ENCODE data around the gene ANKRD16.
"Not testable (repeated sequence)": the region's sequence is repeated elsewhere in the genome, so short reads cannot be mapped to it uniquely, and the experiment has no call there.

The ANKRD16 gene

DNA sequence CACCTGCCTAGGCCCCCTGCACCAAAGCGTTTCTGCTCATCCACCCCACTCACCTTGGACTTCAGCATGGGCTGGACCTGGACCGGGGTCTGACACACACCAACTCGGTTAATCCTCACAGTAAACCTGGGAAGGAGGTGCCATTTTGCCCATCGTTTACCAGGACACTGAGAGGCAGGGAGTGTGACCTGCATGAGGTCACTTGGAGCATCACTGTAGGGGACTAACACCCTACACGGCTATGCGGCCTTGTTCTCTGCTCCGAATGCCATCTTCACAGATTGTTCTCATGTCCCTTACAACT, 33.0 kb downstream of the ANKRD16 start:
- H3K27me3 Mint-ChIP-seq: peaks cover 1% of the 10 kb centered on the region
- H3K9me3 Mint-ChIP-seq: no peaks in the 10 kb centered on the region
- H3K4me1 Mint-ChIP-seq (ENCODE audit: low read depth): peaks cover 36% of the 10 kb centered on the region
- no peak overlapping the region for H3K27ac Mint-ChIP-seq
- H3K4me3 Mint-ChIP-seq: no peak overlapping the region
- no peaks in the 10 kb centered on the region for H3K36me3 Mint-ChIP-seq (ENCODE audit: low read depth)
- intact Hi-C loops (cut with micrococcal nuclease): no loop called here

DNA sequence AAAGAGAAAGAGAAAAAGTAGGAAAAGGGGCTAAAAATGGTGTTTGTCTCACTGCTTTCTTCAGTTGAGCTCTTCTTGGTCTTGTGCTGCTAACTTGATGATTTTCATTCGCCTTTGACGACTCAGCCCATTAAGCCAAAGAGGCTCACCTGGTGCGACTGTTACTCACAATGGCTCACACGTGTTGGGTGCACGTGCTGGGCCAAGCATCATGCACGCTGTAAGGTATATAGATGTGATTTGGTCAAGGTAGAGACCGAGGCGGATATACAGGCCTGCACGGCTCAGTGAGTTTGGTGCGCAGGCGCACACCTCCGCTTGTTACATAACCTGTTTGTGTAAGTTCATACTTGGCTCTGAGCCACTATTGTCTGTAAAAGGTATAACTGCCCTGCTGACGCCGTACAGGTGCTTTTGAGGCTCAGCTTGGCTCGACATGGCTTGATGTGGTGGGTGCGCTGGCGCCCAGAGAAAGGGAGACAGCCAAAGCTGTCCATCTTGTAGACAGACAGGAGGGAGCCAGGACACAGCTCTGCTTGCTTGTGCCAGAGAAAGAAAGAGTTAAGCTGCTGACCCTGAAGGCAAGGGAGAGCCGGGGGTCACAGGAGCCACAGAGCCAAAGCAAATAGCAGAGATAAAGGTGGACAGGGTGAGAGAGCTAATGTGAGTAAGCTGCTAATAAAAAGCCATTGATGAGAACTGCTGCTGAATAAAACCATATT, 33.6 kb downstream of the ANKRD16 start:
- H3K36me3 Mint-ChIP-seq (ENCODE audit: low read depth): no peaks in the 10 kb centered on the region
- peaks cover 1% of the 10 kb centered on the region for H3K27me3 Mint-ChIP-seq
- no peaks in the 10 kb centered on the region for H3K9me3 Mint-ChIP-seq
- no peak overlapping the region for H3K4me3 Mint-ChIP-seq
- intact Hi-C loops (cut with micrococcal nuclease): no loop called here
- peaks cover 36% of the 10 kb centered on the region for H3K4me1 Mint-ChIP-seq (ENCODE audit: low read depth)
- no peak overlapping the region for H3K27ac Mint-ChIP-seq

DNA sequence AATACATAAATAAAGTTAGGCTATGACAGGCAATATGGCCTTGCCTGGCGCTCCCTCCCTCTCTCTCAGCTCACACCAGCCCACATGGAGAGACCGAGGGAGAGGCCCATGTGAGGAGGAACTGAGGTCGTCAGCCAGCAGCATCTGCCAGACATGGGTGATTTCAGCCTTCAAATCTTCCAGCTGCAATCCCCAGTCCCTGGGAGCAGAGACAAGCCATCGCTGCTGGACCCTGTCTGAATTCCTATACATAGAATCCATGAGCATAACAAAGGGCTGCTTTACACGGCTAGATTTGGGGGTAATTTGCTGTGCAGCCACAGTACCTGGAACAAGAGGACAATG, 35.6 kb downstream of the ANKRD16 start:
- Mint-ChIP-seq H3K27me3 (peaks cover 1% of the 10 kb centered on the region), H3K27ac (no peak overlapping the region), H3K4me3 (no peak overlapping the region), H3K36me3 (ENCODE audit: low read depth) (no peaks in the 10 kb centered on the region), H3K9me3 (no peaks in the 10 kb centered on the region), H3K4me1 (ENCODE audit: low read depth) (peaks cover 24% of the 10 kb centered on the region)
- intact Hi-C loops (cut with micrococcal nuclease): no loop called here

DNA sequence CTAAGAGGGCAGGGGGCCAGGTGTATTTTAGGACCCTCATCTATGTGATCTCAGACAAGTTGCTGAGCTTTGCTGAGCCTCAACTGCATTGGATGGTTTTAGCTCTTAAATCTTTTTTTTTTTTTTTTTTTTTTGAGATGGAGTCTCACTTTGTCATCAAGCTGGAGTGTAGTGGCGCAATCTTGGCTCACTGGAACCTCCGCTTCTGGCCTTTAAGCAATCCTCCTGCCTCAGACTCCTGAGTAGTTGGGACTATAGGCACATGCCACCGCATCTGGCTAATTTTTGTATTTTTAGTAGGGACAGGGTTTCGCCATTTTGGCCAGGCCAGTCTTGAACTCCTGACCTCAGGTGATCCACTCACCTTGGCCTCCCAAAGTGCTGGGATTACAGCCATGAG, 43.0 kb downstream of the ANKRD16 start:
- H3K9me3 Mint-ChIP-seq: not testable (repeated sequence)

DNA sequence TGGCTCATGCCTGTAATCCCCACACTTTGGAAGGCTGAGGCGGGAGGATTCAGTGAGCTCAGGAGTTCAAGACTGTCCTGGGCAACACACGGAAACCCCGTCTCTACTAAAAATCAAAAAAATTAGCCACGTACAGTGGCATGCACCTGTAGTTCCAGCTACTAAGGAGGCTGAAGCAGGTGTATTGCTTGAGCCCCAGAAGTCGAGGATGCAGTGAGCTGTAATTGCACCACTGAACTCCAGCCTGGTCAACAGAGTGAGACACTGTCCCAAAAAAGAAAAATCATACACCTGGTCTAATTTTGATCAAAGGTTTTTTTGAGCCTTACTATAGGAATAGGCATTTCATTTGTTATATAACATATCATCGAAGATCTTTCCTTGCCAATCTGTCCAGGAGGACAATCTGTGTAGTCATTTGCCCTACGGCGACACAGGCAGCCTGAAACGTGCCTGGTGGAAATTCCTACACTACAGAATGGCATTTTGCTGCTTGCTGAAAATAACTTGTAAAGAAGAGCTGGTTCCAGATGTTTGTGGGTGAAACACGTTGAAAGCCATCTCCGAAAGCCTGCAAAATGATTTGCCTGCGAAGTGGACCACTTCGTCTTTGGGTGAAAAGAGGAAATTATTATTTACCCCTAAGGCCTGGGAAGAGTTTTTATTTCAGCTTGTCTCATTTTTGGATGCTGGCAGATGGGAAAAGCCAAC, 45.2 kb downstream of the ANKRD16 start:
- peaks cover 16% of the 10 kb centered on the region for H3K4me1 Mint-ChIP-seq (ENCODE audit: low read depth)
- intact Hi-C loops (cut with micrococcal nuclease): no loop called here
- H3K9me3 Mint-ChIP-seq: no peaks in the 10 kb centered on the region
- no peak overlapping the region for H3K27ac Mint-ChIP-seq
- no peaks in the 10 kb centered on the region for H3K36me3 Mint-ChIP-seq (ENCODE audit: low read depth)
- H3K4me3 Mint-ChIP-seq: no peak overlapping the region
- H3K27me3 Mint-ChIP-seq: peaks cover 9% of the 10 kb centered on the region

More for the DNA sequence above, 43.0 kb downstream of the ANKRD16 start:
- H3K27ac Mint-ChIP-seq; intact Hi-C loops (cut with micrococcal nuclease); H3K36me3 Mint-ChIP-seq (ENCODE audit: low read depth); H3K27me3 Mint-ChIP-seq; H3K4me3 Mint-ChIP-seq: not testable (repeated sequence)
- H3K4me1 Mint-ChIP-seq (ENCODE audit: low read depth): peaks cover 11% of the 10 kb centered on the region

DNA sequence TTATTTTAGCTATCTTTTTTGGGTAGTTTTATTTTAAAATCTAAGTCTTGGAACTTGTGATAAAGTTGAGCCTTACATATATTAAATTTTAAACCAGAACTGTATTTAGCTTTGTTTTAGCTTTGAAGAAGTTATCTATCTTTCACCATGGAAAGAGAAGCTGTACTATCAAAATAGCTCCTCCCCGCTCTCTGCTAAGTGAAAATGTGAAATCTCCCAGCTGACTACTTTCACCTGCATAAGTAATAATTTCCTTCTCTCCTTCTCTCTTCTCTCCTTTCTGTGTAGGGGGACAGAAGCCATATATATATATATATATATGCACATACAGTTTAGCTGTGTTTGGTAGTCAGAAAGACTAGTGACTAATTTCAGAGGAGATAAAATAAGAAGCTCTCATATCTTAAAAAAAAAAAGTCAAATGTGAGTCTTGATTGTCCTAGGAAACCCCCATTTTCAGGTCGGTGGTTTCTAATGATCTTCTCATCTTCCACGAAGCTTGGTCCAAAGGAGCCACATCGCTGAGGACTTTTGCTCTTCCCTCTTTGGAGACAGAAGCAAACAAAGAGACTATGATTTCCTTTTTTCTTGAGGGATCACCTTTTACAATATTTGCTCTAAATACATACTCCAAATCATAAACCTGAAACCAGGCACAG, 45.9 kb downstream of the ANKRD16 start:
- Mint-ChIP-seq H3K4me1 (ENCODE audit: low read depth) (peaks cover 16% of the 10 kb centered on the region), H3K27ac (peak overlapping the region; percentile 20), H3K27me3 (peaks cover 9% of the 10 kb centered on the region), H3K36me3 (ENCODE audit: low read depth) (no peaks in the 10 kb centered on the region), H3K9me3 (no peaks in the 10 kb centered on the region), H3K4me3 (no peak overlapping the region)
- intact Hi-C loops (cut with micrococcal nuclease): no loop called here

DNA sequence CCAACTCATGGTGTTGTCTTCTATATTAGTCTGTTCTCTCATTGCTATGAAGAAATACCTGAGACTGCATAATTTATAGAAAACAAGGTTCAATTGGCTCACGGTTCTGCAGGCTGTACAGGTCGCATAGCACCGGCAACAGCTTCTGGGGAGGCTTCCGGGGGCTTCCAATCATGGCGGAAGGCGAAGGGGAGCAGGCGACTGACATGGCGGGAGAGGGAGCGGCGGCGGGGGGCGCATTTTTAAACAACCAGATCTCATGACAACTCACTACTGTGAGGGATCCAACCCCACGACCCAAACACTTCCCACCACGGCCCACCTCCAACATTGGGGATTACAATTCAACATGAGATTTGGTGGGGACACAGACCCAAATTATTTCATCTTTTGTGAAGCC, 47.7 kb downstream of the ANKRD16 start:
- H3K27ac Mint-ChIP-seq: no peak overlapping the region

DNA sequence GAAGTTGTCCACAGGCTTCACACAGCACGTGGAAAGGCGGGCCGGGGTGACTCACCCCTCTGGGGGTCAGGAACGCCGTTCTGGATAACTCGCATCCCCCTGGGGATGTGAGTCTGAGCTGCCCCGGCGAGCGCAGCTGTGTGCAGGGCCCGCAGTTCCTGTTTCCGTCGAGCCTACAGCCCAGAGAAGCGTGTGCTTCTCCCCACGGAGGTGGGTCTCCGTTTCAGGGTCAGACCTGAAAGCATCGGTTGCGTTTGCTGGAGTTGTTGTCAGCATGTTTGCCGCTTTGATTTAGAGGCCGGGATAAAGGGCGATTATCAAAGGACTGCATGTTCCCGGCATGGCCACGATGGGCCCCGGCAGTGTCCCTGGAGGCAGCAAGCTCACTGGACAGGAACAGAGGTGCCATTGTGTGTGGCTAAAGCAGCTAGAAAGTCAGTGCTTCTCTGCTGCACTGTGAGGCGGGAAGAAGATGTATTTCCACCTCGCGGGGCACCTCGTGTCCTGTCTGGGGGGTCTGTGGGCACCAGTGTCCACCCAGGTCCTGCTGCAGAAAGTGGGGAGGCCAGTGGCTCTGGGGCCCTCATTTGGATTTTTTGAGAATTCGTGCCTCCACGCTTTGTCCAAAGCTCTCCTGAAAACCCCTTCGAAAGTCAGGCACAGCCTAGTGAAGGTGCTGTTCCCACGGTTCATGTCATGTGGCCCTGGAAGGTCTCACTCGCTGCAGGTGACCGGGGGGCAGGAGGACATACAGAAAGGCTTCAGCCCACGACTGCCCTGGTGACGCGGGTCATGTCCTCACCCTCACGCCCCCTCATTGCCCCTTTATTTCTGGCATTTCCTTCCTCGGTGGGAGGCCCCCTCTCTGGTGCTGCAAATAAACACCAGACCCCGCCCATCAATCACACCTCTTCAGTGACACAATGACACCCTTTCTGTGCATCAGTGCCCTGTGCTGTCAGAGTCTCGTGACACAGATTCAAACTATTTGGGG, 49.1 kb downstream of the ANKRD16 start:
- H3K9me3 Mint-ChIP-seq: no peaks in the 10 kb centered on the region
- H3K36me3 Mint-ChIP-seq (ENCODE audit: low read depth): no peaks in the 10 kb centered on the region
- peaks cover 11% of the 10 kb centered on the region for H3K27me3 Mint-ChIP-seq
- intact Hi-C loops (cut with micrococcal nuclease): no loop called here
- H3K27ac Mint-ChIP-seq: no peak overlapping the region
- peaks cover 5% of the 10 kb centered on the region for H3K4me1 Mint-ChIP-seq (ENCODE audit: low read depth)
- no peak overlapping the region for H3K4me3 Mint-ChIP-seq

More for the DNA sequence above, 47.7 kb downstream of the ANKRD16 start:
- Mint-ChIP-seq H3K9me3 (no peaks in the 10 kb centered on the region), H3K27me3 (peaks cover 11% of the 10 kb centered on the region), H3K4me1 (ENCODE audit: low read depth) (peaks cover 16% of the 10 kb centered on the region), H3K36me3 (ENCODE audit: low read depth) (no peaks in the 10 kb centered on the region), H3K4me3 (no peak overlapping the region)
- intact Hi-C loops (cut with micrococcal nuclease): no loop called here

DNA sequence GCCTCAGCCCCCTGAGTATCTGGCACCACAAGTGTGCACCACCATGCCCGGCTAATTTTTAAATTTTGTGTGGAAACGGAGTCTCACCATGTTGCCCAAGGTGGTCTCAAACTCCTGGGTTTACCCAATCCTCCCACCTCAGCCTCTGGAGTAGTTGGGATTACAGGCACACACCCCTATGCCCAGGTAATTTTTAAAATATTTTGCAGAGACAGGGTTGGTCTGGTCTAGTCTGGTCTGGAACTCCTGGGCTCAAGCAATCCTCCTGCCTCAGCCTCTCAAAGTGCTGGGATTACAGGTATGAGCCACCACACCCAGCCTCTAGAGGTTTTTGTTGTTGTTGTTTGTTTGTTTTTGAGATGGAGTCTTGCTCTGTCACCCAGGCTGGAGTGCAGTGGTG, 53.5 kb downstream of the ANKRD16 start:
- peaks cover 10% of the 10 kb centered on the region for H3K27me3 Mint-ChIP-seq
- H3K4me1 Mint-ChIP-seq (ENCODE audit: low read depth); H3K27ac Mint-ChIP-seq; H3K36me3 Mint-ChIP-seq (ENCODE audit: low read depth); H3K4me3 Mint-ChIP-seq; intact Hi-C loops (cut with micrococcal nuclease); H3K9me3 Mint-ChIP-seq: not testable (repeated sequence)

DNA sequence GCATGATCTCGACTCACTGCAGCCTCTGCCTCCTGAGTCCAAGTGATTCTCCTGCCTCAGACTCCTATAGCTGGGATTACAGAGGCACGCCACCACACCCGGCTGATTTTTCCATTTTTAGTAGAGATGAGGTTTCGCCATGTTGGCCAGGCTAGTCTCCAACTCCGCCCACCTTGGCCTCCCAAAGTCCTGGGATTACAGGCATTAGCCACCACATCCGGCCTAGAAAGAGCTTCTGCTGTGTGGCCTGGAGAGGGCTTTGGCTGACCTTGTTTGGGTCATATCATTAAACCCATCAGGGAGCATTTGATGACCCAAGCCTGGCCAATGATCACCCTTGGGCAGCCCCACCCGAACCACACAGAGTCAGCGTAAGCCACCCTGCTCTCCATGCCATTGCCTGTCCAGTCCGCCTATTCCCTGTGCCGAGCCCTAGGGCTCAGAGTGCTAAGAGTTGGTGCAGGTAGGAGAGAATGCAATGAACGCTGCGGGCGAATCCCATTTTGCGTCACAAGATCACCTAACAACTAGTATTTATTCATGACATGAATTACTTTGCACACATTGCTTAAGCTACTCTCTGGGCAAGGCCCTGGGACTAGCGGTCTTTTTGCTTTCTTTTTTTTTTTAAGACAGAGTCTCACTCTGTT, 54.1 kb downstream of the ANKRD16 start:
- Mint-ChIP-seq H3K27me3 (peaks cover 8% of the 10 kb centered on the region), H3K27ac (no peak overlapping the region), H3K9me3 (no peaks in the 10 kb centered on the region), H3K36me3 (ENCODE audit: low read depth) (no peaks in the 10 kb centered on the region), H3K4me1 (ENCODE audit: low read depth) (peaks cover 5% of the 10 kb centered on the region), H3K4me3 (no peak overlapping the region)
- intact Hi-C loops (cut with micrococcal nuclease): no loop called here

DNA sequence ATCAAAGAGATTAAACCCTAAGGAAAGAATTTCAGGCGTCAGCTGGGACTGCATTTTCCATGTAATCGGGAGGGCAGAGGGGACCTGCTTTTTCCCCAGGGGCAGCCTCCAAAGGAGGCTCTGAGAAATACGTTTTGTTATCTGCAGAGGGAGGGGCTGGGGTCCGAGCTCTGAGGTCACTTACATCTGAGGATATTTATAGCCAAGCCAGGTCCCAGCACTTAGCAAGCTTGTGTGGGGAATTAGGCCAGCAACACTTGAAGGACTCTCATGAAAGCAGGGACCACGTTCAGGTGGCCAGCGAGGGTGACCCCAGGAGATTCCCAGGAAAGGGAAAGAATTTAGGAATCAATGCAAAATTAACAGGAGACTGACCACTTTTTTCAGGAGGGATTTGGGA, 55.9 kb downstream of the ANKRD16 start:
- Mint-ChIP-seq H3K36me3 (ENCODE audit: low read depth) (no peaks in the 10 kb centered on the region), H3K27me3 (peaks cover 4% of the 10 kb centered on the region), H3K27ac (no peak overlapping the region), H3K4me1 (ENCODE audit: low read depth) (no peaks in the 10 kb centered on the region), H3K4me3 (no peak overlapping the region), H3K9me3 (no peaks in the 10 kb centered on the region)
- intact Hi-C loops (cut with micrococcal nuclease): no loop called here

DNA sequence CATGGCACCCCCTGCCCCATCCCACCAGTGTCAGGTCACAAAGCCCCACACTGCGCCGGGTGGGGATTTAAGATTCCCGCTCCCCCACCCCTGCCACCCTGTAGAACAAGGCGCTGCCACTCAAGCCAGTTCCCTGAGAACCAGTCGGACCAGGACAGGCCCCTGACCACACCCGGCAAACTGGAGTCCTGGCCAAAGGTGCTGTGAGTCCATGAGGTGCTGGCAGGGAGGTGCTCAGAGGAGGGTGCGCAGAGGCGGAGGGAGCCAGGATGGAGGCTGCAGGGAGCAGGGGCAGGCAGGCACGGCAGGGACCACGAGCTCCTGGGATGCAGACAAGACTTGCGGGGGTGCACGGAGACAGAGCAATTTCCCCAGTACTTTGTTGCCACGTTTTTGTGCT, 56.7 kb downstream of the ANKRD16 start:
- H3K9me3 Mint-ChIP-seq: no peaks in the 10 kb centered on the region
- H3K27ac Mint-ChIP-seq: no peak overlapping the region
- intact Hi-C loops (cut with micrococcal nuclease): no loop called here
- H3K4me1 Mint-ChIP-seq (ENCODE audit: low read depth): no peaks in the 10 kb centered on the region
- no peak overlapping the region for H3K4me3 Mint-ChIP-seq
- H3K27me3 Mint-ChIP-seq: peaks cover 2% of the 10 kb centered on the region
- no peaks in the 10 kb centered on the region for H3K36me3 Mint-ChIP-seq (ENCODE audit: low read depth)

DNA sequence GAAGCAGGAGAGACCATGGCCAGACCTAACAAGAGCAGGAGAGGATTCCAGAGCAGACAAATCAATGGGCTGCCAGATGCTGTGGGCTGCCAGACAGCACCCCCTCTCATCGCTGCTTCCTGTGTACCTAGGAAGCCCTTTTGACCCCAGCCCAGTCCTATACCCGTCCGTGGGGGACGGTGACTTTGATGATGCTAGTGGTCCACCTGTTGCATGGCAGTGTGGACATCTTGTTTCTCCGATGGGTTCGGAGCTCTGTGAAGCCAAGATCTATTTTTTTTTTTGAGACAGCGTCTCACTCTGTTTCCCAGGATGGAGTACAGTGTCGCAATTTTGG, 58.3 kb downstream of the ANKRD16 start:
- no peaks in the 10 kb centered on the region for H3K9me3 Mint-ChIP-seq
- peaks cover 2% of the 10 kb centered on the region for H3K27me3 Mint-ChIP-seq
- intact Hi-C loops (cut with micrococcal nuclease): no loop called here
- no peak overlapping the region for H3K27ac Mint-ChIP-seq
- H3K4me1 Mint-ChIP-seq (ENCODE audit: low read depth): no peaks in the 10 kb centered on the region
- no peaks in the 10 kb centered on the region for H3K36me3 Mint-ChIP-seq (ENCODE audit: low read depth)
- no peak overlapping the region for H3K4me3 Mint-ChIP-seq

Measured in dendritic cell treated with granulocyte-macrophage colony-stimulating factor and Interleukin-4, amounts not matched to agents 40 ng/mL and 50 ng/mL, for 4 days (primary cell).